ENCODE results near the gene NDN. TPM values are rescaled to one million over a fixed set of nuclear protein-coding genes. Genes with fewer than 3 reads are reported as not detected.
A peak's percentile ranks its signal among the peaks of the same experiment; 100 is the strongest.

Gene NDN
- polyA plus RNA-seq, 3 donors, result 0.56 to 4.3 (median 0.56) TPM

DNA sequence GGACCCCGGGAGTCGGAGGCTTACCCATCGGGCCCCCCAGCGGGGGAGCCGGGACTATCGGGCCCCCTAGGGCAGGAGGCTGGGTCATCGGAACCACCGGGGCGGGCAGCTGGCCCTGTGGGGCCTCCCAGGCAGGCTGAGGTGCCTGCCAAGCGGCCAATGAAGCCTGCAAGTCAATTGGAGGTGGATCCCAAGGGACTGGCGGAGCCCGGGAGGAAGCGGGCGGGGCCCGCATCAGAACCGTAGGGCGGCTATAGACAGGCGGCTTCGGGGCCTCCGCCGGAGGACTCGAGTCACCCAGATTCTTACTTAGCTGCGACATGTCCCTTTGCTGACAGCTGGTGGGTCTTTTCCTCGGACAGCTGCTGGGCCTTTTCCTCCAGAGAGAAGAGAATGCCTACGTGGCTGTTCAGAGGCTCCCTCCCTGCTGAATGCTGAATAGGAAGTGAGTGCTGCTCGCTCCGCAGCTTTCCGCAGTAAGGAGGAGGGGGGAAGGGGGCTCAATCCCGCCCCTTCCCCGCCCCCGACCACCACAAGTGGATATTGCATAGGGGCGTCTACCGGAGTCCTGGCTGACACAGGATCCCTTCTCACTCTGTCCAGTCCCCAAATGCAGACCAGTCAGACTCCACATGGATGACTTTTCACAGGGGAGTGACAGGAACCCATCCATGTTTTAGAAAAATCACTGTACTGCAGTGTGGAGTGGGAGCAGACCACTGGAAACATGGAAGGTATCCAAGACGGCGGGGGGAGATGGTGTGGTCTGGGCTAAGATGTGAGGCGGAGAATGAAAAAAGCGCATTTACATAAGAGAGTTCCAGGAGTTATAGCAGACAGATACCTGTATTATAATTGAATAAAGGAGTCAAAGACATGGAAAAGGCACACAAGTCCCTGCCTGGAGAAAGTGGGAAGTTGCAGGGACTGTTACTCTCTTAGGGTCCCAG lies 39.4 kb downstream of the NDN start, which contains the start of gene MAGEL2:
MAGEL2 (minus strand) TSS at position 447 of the 950 bp plus-strand sequence; CDS start at position 322, 125 bp downstream.
- no peak for DNase-seq
- H3K79me2 ChIP-seq (ENCODE audit: insufficient read depth, low read length), result no peaks in the 10 kb centered on the region
- H3K36me3 ChIP-seq (replicated peaks in 1 of 2; ENCODE audit: control insufficient read depth in 1 of 2, insufficient read depth in 2 of 2, low read length in 2 of 2), result no peaks in the 10 kb centered on the region
- no peak for TF ChIP-seq CTCF (IDR thresholded peaks at IDR 0.05)
- Mint-ChIP-seq H3K36me3 (no peaks in the 10 kb centered on the region), H3K4me3 (peak within 1 kb of the TSS in 1 of 2 donors; percentile 47), H3K27me3 (ENCODE audit: low read depth in 3 of 3) (peaks cover 4 to 22% (median 6%) of the 10 kb centered on the region in 3 donors), H3K4me1 (no peaks in the 10 kb centered on the region), H3K9me3 (peaks cover 0 to 4% (median 2%) of the 10 kb centered on the region in 7 donors), H3K27ac (no peak within 1 kb of the TSS)
- H3K27ac ChIP-seq (ENCODE audit: low read depth in 1 of 2, low read length in 2 of 2), result no peak within 1 kb of the TSS
- 47% methylated on average over 26 of the region's 37 CpGs for WGBS (ENCODE audit: insufficient coverage)
- no peak within 1 kb of the TSS for H3K4me2 ChIP-seq (replicated peaks; ENCODE audit: extremely low read depth, low read length, poor library complexity, severe bottlenecking)
- intact Hi-C loops (cut with micrococcal nuclease), result no loop called here
- H3K9me3 ChIP-seq (replicated peaks in 1 of 2; ENCODE audit: control insufficient read depth in 1 of 2, insufficient read depth in 1 of 2, low read length in 2 of 2), result peaks cover 0 to 12% of the 10 kb centered on the region in 2 donors
- H4K20me1 ChIP-seq (ENCODE audit: insufficient read depth, low read length), result no peaks in the 10 kb centered on the region
- no peak within 1 kb of the TSS for H2AFZ ChIP-seq (ENCODE audit: insufficient read depth, low read depth, low read length, poor library complexity, severe bottlenecking)
- H3K4me3 ChIP-seq (replicated peaks in 1 of 3; ENCODE audit: low read depth in 2 of 3, low read length in 3 of 3), result no peak within 1 kb of the TSS
- no peak within 1 kb of the TSS for H3K9ac ChIP-seq (ENCODE audit: insufficient read depth, low read length, poor library complexity, severe bottlenecking)
- no peaks in the 10 kb centered on the region for H3K4me1 ChIP-seq (ENCODE audit: control insufficient read depth in 1 of 2, insufficient read depth in 2 of 2, low read length in 2 of 2)
- H3K27me3 ChIP-seq (ENCODE audit: control insufficient read depth in 2 of 2, insufficient read depth in 2 of 2, low read length in 2 of 2), result peaks cover 0 to 20% of the 10 kb centered on the region in 2 donors

DNA sequence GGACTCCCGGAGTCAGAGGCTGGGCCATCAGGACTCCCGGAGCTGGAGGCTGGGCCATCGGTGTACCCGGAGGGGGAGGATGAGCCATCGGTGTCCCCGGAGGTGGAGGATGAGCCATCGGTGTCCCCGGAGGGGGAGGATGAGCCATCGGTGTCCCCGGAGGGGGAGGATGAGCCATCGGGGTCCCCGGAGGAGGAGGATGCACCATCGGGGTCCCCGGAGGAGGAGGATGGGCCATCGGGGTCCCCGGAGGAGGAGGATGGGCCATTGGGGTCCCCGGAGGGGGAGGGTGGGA lies 40.2 kb downstream of the NDN start:
- Histone ChIP-seq H2AFZ (ENCODE audit: insufficient read depth, low read depth, low read length, poor library complexity, severe bottlenecking) (no peak overlapping the region), H3K27ac (ENCODE audit: low read depth in 1 of 2, low read length in 2 of 2) (no peak overlapping the region), H3K79me2 (ENCODE audit: insufficient read depth, low read length) (no peaks in the 10 kb centered on the region), H3K36me3 (replicated peaks in 1 of 2; ENCODE audit: control insufficient read depth in 1 of 2, insufficient read depth in 2 of 2, low read length in 2 of 2) (no peaks in the 10 kb centered on the region), H3K4me1 (ENCODE audit: control insufficient read depth in 1 of 2, insufficient read depth in 2 of 2, low read length in 2 of 2) (no peaks in the 10 kb centered on the region), H3K4me3 (replicated peaks in 1 of 3; ENCODE audit: low read depth in 2 of 3, low read length in 3 of 3) (no peak overlapping the region), H3K27me3 (ENCODE audit: control insufficient read depth in 2 of 2, insufficient read depth in 2 of 2, low read length in 2 of 2) (peaks cover 0 to 20% of the 10 kb centered on the region in 2 donors), H3K9ac (ENCODE audit: insufficient read depth, low read length, poor library complexity, severe bottlenecking) (no peak overlapping the region), H3K4me2 (replicated peaks; ENCODE audit: extremely low read depth, low read length, poor library complexity, severe bottlenecking) (no peak overlapping the region), H4K20me1 (ENCODE audit: insufficient read depth, low read length) (no peaks in the 10 kb centered on the region), H3K9me3 (replicated peaks in 1 of 2; ENCODE audit: control insufficient read depth in 1 of 2, insufficient read depth in 1 of 2, low read length in 2 of 2) (peaks cover 0 to 12% of the 10 kb centered on the region in 2 donors)
- DNase-seq, result no peak
- WGBS (ENCODE audit: insufficient coverage), result 88% methylated on average over 15 of the region's 17 CpGs
- Mint-ChIP-seq H3K9me3 (peaks cover 0 to 4% (median 2%) of the 10 kb centered on the region in 7 donors), H3K27ac (no peak overlapping the region), H3K4me1 (no peaks in the 10 kb centered on the region), H3K4me3 (no peak overlapping the region), H3K27me3 (ENCODE audit: low read depth in 3 of 3) (peaks cover 4 to 22% (median 9%) of the 10 kb centered on the region in 3 donors), H3K36me3 (no peaks in the 10 kb centered on the region)
- intact Hi-C loops (cut with micrococcal nuclease), result no loop called here
- no peak for TF ChIP-seq CTCF (IDR thresholded peaks at IDR 0.05)
